ENCODE measurements around the gene PROCR. TPM values are rescaled to one million over a fixed set of nuclear protein-coding genes. Genes with fewer than 3 reads are reported as not detected.
"Not testable (repeated sequence)": the region's sequence is repeated elsewhere in the genome, so short reads cannot be mapped to it uniquely, and the experiment has no call there.

Gene PROCR
- total and polyA plus RNA-seq, 4 experiments from 2014 or later, result 0.42 to 3.6 (median 1.3) TPM

DNA sequence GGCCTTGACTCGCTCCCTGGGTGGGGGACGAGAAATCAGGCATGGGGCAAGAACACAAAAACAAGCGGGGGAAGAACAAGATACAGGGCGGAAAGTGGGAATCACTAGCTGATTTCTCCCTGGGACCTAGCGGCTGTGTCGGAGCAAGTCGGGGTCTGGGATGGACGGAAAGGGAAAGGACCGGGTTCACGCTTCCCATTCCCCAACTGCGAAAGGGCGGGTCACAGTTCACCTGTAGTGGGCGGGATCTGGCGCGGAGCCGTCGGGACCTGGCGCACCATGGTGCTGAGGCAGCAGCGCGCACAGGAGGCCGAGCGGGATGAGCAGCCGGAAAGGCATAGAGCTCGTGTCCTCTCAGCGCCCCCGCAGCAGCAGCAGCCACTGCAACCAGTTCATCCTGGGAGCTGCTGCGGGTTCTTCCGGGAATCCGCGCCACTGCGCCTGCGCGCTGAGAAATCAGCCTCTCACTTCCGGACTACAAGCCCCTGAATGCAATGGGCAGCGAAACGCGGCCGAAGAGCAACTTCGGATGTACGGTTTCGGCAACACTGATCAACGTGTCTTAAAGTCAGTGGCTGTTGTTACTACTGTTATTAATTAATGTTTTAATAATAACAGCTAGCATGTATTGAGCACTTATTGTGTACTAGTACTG, 24.8 kb upstream of the PROCR start, which contains the start of gene EDEM2:
Gene EDEM2, minus strand, starts transcription at position 417 of the 655 bp plus-strand sequence. Its CDS starts 78 bp downstream, at position 339.
- no peaks in the 10 kb centered on the region for H3K27me3 ChIP-seq (ENCODE audit: insufficient read depth, low read length)
- ChIA-PET POLR2A (ENCODE audit: partially characterized antibody) (interaction anchor here (1.0 to 4.0 kb wide), 17 partner anchors 10 to 655 kb away, joined by 3 to 33 read pairs (median 5); partner anchors contain the start of genes CPNE1, EIF6, GGT7 and MMP24OS), CTCF (ENCODE audit: partially characterized antibody) (interaction anchor here (0.9 to 4.5 kb wide), 8 partner anchors 15 to 807 kb away, joined by 3 to 57 read pairs (median 6); partner anchors contain the start of gene SCAND1)
- H3K4me3 Mint-ChIP-seq, result peak within 1 kb of the TSS; percentile 91 to 99 (median 98)
- peak within 1 kb of the TSS; percentile 85 to 98 (median 96) for H3K27ac Mint-ChIP-seq
- peak within 1 kb of the TSS; percentile 70 for H3K27ac ChIP-seq (ENCODE audit: low read depth, low read length)
- peak; percentile 92 to 94 (median 93) for DNase-seq
- no peaks in the 10 kb centered on the region for H3K27me3 Mint-ChIP-seq
- no peaks in the 10 kb centered on the region for H3K9me3 Mint-ChIP-seq
- H3K36me3 Mint-ChIP-seq, result peaks cover 10 to 35% of the 10 kb centered on the region in 2 donors
- peaks cover 25 to 46% (median 35%) of the 10 kb centered on the region in 4 donors for H3K4me1 Mint-ChIP-seq
- H3K4me1 ChIP-seq (ENCODE audit: insufficient read depth, low read length), result peaks cover 29% of the 10 kb centered on the region
- intact Hi-C loops (cut with micrococcal nuclease), result loop anchor here (1.0 to 5.0 kb wide), 3 partner anchors 55 to 322 kb away; partner anchors contain the start of genes GGT7, NCOA6 and TRPC4AP
- peak within 1 kb of the TSS; percentile 70 for H3K4me3 ChIP-seq (ENCODE audit: low read length in 2 of 2)
- H3K36me3 ChIP-seq (ENCODE audit: insufficient read depth, low read length), result peaks cover 15% of the 10 kb centered on the region
- no peaks in the 10 kb centered on the region for H3K9me3 ChIP-seq (ENCODE audit: control insufficient read depth in 1 of 2, low read length in 2 of 2)

DNA sequence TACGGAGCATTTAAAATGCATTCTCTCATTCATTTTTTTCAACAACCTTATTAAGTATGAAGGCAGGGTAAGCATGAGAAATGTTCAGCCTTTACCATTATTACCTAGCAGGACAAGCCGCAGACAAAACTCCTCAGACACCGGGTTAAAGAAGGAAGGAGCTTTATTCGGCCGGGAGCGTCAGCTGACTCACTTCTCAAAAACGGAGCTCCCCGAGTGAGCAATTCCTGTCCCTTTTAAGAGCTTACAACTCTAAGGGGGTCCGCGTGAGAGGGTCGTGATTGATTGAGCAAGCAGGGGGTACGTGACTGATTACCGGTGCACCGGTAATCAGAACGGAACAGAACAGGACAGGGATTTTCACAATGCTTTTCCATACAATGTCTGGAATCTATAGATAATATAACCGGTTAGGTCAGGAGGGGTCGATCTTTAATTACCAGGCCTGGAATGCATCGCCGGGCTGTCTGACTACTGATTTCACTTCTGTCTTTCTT, 24.2 kb upstream of the PROCR start:
- Histone ChIP-seq H3K27ac (ENCODE audit: low read depth, low read length) (peak overlapping the region; percentile 70), H3K4me1 (ENCODE audit: insufficient read depth, low read length) (peaks cover 29% of the 10 kb centered on the region), H3K4me3 (ENCODE audit: low read length in 2 of 2) (peak overlapping the region; percentile 70)
- Mint-ChIP-seq H3K4me3 (peak overlapping the region; percentile 91 to 99 (median 98)), H3K4me1 (peaks cover 25 to 46% (median 33%) of the 10 kb centered on the region in 4 donors), H3K36me3 (peaks cover 4 to 30% of the 10 kb centered on the region in 2 donors), H3K27ac (peak overlapping the region; percentile 85 to 98 (median 96))
- ChIA-PET CTCF (ENCODE audit: partially characterized antibody) (interaction anchor here (1.1 to 4.5 kb wide), 6 partner anchors 14 to 121 kb away, joined by 3 to 57 read pairs (median 10); no protein-coding TSS in a partner anchor), POLR2A (ENCODE audit: partially characterized antibody) (interaction anchor here (1.0 to 4.0 kb wide), 15 partner anchors 9 to 655 kb away, joined by 3 to 33 read pairs (median 5); partner anchors contain the start of genes EIF6, MMP24OS and TRPC4AP)
- not testable (repeated sequence) for H3K36me3 ChIP-seq (ENCODE audit: insufficient read depth, low read length); H3K27me3 ChIP-seq (ENCODE audit: insufficient read depth, low read length); H3K9me3 Mint-ChIP-seq; H3K9me3 ChIP-seq (ENCODE audit: control insufficient read depth in 1 of 2, low read length in 2 of 2); H3K27me3 Mint-ChIP-seq; DNase-seq
- intact Hi-C loops (cut with micrococcal nuclease), result loop anchor here (1.0 to 5.0 kb wide), 3 partner anchors 55 to 323 kb away; partner anchors contain the start of genes GGT7, NCOA6 and TRPC4AP

DNA sequence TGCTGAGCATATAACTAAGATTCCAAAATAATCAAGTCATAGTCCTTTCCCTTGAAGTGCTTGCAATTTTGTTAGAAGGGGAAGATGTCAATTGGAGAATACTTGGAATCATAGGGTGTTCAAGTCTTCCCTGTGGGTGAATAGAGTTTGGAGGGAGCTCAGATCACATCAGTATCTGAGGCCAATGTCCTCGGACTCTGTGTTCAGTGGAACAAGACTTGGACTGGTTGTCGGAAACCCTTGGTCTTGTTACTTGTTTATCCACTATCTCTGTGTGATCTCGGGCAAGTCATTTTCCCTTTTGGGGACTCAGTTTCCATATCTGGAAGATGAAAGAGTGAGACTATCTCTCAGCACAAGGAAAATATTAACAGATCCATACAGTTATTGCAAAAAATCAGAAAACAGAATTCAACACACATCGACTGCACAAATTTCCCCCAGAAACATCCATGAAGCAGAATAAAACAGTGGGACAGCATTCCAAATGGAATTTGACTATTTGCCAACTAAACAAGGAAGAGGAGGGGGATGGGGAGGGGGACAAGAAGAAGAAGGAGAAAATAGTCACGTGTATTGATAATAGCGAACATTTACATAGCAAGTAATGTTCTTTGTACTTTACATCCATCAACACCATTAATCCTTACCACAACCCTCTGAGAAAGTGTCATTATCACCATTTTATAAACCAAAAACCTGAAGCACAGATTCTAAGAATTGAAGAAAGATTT, 20.9 kb upstream of the PROCR start:
- no peaks in the 10 kb centered on the region for H3K27me3 ChIP-seq (ENCODE audit: insufficient read depth, low read length)
- no peak overlapping the region for H3K27ac ChIP-seq (ENCODE audit: low read depth, low read length)
- no peak overlapping the region for H3K27ac Mint-ChIP-seq
- H3K4me3 ChIP-seq (ENCODE audit: low read length in 2 of 2), result no peak overlapping the region
- DNase-seq, result no peak
- no peak overlapping the region for H3K4me3 Mint-ChIP-seq
- ChIA-PET CTCF (ENCODE audit: partially characterized antibody) (no interaction called here), POLR2A (ENCODE audit: partially characterized antibody) (no interaction called here)
- H3K9me3 ChIP-seq (ENCODE audit: control insufficient read depth in 1 of 2, low read length in 2 of 2), result no peaks in the 10 kb centered on the region
- H3K4me1 ChIP-seq (ENCODE audit: insufficient read depth, low read length), result peaks cover 14% of the 10 kb centered on the region
- no peaks in the 10 kb centered on the region for H3K36me3 ChIP-seq (ENCODE audit: insufficient read depth, low read length)
- H3K9me3 Mint-ChIP-seq, result no peaks in the 10 kb centered on the region
- no peaks in the 10 kb centered on the region for H3K27me3 Mint-ChIP-seq
- H3K36me3 Mint-ChIP-seq, result peaks cover 0 to 8% of the 10 kb centered on the region in 2 donors
- H3K4me1 Mint-ChIP-seq, result peaks cover 15 to 31% (median 20%) of the 10 kb centered on the region in 4 donors
- intact Hi-C loops (cut with micrococcal nuclease), result no loop called here

DNA sequence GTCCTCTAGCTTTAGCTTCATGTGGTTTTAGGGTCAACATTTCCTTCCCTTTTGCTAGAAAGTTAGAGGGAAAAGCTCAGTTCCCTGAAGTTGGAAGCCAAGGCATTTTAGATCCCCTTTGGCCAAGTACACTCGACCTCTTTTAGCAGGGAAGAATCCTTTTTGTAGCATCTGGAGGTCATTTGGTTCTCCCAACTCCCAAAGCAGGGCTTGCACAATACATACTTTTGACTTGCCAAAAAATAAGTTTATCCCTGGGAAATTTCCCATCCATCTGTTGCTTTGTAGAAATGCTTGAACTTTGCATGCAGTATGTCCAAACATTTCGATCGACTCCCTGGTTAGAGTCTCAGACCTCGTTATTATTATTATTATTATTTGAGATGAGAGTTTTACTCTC, 20.1 kb upstream of the PROCR start:
- H3K4me3 Mint-ChIP-seq, result no peak overlapping the region
- no peak overlapping the region for H3K27ac ChIP-seq (ENCODE audit: low read depth, low read length)
- peaks cover 11 to 23% (median 16%) of the 10 kb centered on the region in 4 donors for H3K4me1 Mint-ChIP-seq
- no peaks in the 10 kb centered on the region for H3K36me3 ChIP-seq (ENCODE audit: insufficient read depth, low read length)
- H3K36me3 Mint-ChIP-seq, result peaks cover 0 to 5% of the 10 kb centered on the region in 2 donors
- H3K27me3 Mint-ChIP-seq, result no peaks in the 10 kb centered on the region
- ChIA-PET POLR2A (ENCODE audit: partially characterized antibody) (no interaction called here), CTCF (ENCODE audit: partially characterized antibody) (no interaction called here)
- H3K4me1 ChIP-seq (ENCODE audit: insufficient read depth, low read length), result peaks cover 9% of the 10 kb centered on the region
- no peak overlapping the region for H3K27ac Mint-ChIP-seq
- intact Hi-C loops (cut with micrococcal nuclease), result no loop called here
- H3K9me3 Mint-ChIP-seq, result no peaks in the 10 kb centered on the region
- H3K9me3 ChIP-seq (ENCODE audit: control insufficient read depth in 1 of 2, low read length in 2 of 2), result no peaks in the 10 kb centered on the region
- DNase-seq, result no peak
- no peak overlapping the region for H3K4me3 ChIP-seq (ENCODE audit: low read length in 2 of 2)
- no peaks in the 10 kb centered on the region for H3K27me3 ChIP-seq (ENCODE audit: insufficient read depth, low read length)

DNA sequence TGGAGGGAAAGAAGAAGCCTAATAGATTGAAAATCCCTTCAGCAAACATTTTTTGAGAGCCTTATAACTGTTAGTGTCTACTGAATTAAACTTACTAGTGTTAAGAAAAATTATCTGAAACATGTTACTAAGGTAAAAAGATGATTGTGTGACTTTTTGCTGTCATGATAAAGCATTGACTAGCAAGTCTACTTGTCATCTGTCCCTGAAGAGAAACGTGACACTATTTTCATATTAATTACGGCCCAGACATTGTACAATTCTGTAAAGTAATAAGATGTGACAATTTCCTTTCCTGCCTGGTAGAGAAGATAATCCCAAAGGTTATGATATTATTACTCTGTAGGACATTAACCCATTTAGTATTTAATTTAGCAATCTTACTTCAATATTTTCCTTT, 15.9 kb upstream of the PROCR start:
- H3K9me3 Mint-ChIP-seq, result no peaks in the 10 kb centered on the region
- intact Hi-C loops (cut with micrococcal nuclease), result no loop called here

DNA sequence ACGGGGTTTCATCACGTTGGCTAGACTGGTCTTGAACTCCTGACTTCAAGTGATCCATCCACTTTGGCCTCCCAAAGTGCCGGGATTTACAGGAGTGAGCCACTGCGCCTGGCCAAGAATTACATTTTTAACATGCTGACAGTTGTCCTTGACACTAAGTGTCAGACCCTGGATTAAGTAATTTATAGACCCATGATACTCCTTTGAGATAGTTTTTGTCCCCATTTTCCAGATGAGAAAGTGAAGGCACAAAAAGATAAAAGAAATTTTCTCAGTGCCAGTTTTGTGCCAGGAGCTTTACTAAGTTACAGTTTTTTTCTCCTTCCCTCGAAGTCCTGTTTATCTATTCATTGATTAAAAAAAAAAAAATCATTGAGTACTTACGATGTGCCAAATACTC, 14.9 kb upstream of the PROCR start:
- Mint-ChIP-seq H3K36me3 (no peaks in the 10 kb centered on the region), H3K27ac (no peak overlapping the region), H3K4me1 (peaks cover 2 to 15% (median 7%) of the 10 kb centered on the region in 4 donors), H3K4me3 (no peak overlapping the region), H3K27me3 (no peaks in the 10 kb centered on the region), H3K9me3 (no peaks in the 10 kb centered on the region)
- no peaks in the 10 kb centered on the region for H3K36me3 ChIP-seq (ENCODE audit: insufficient read depth, low read length)
- DNase-seq, result no peak
- H3K9me3 ChIP-seq (ENCODE audit: control insufficient read depth in 1 of 2, low read length in 2 of 2), result no peaks in the 10 kb centered on the region
- POLR2A ChIA-PET (ENCODE audit: partially characterized antibody), result interaction anchor here (1.2 kb wide), 1 partner anchor 10 kb away, joined by 5 read pairs; the partner anchor contains the start of gene EDEM2
- intact Hi-C loops (cut with micrococcal nuclease), result no loop called here
- H3K27ac ChIP-seq (ENCODE audit: low read depth, low read length), result no peak overlapping the region
- H3K4me3 ChIP-seq (ENCODE audit: low read length in 2 of 2), result no peak overlapping the region
- H3K27me3 ChIP-seq (ENCODE audit: insufficient read depth, low read length), result no peaks in the 10 kb centered on the region
- CTCF ChIA-PET (ENCODE audit: partially characterized antibody), result no interaction called here
- peaks cover 1% of the 10 kb centered on the region for H3K4me1 ChIP-seq (ENCODE audit: insufficient read depth, low read length)

More for the DNA sequence above, 15.9 kb upstream of the PROCR start:
- no peak for DNase-seq
- H3K4me3 ChIP-seq (ENCODE audit: low read length in 2 of 2), result no peak overlapping the region
- Mint-ChIP-seq H3K36me3 (no peaks in the 10 kb centered on the region), H3K4me3 (no peak overlapping the region), H3K27me3 (no peaks in the 10 kb centered on the region), H3K27ac (no peak overlapping the region), H3K4me1 (peaks cover 0 to 7% (median 2%) of the 10 kb centered on the region in 4 donors)
- no peak overlapping the region for H3K27ac ChIP-seq (ENCODE audit: low read depth, low read length)
- H3K9me3 ChIP-seq (ENCODE audit: control insufficient read depth in 1 of 2, low read length in 2 of 2), result no peaks in the 10 kb centered on the region
- ChIA-PET CTCF (ENCODE audit: partially characterized antibody) (no interaction called here), POLR2A (ENCODE audit: partially characterized antibody) (no interaction called here)
- H3K4me1 ChIP-seq (ENCODE audit: insufficient read depth, low read length), result no peaks in the 10 kb centered on the region
- H3K36me3 ChIP-seq (ENCODE audit: insufficient read depth, low read length), result no peaks in the 10 kb centered on the region
- no peaks in the 10 kb centered on the region for H3K27me3 ChIP-seq (ENCODE audit: insufficient read depth, low read length)
